Measurements from ENCODE around the gene ADAMTSL1. TPM values are rescaled to one million over a fixed set of nuclear protein-coding genes. Genes with fewer than 3 reads are reported as not detected.

The ADAMTSL1 gene
- total RNA-seq, 1 experiment from 2014 or later: 0.94 TPM

- no peaks in the 10 kb centered on the region for H3K27me3 Mint-ChIP-seq (ENCODE audit: low read depth)
- CTCF ChIA-PET: interaction anchor here (0.7 kb wide), 1 partner anchor 141 kb away, joined by 3 read pairs; no protein-coding TSS in a partner anchor
- no peaks in the 10 kb centered on the region for H3K9me3 Mint-ChIP-seq
- H3K4me1 Mint-ChIP-seq: no peaks in the 10 kb centered on the region
- ATAC-seq (no peak), DNase-seq (ENCODE audit: low spot score) (no peak)
- H3K4me3 Mint-ChIP-seq: no peak overlapping the region
- H3K36me3 Mint-ChIP-seq: no peaks in the 10 kb centered on the region
- H3K27ac Mint-ChIP-seq: no peak overlapping the region
- TF ChIP-seq HMGA2 (CRISPR knock-in tag; IDR thresholded peaks at IDR 0.05) (no peak), ZBTB21 (CRISPR knock-in tag; IDR thresholded peaks at IDR 0.05; ENCODE audit: borderline replicate concordance) (no peak), CBFB (CRISPR knock-in tag; IDR thresholded peaks at IDR 0.05; ENCODE audit: low read depth) (no peak)
- POLR2A ChIA-PET: interaction anchor here (0.7 kb wide), 1 partner anchor 711 kb away, joined by 3 read pairs; no protein-coding TSS in a partner anchor
These were observed 209.4 kb downstream of the ADAMTSL1 start for GRCh38 chr9:18683312-18683711.

- POLR2A ChIA-PET: interaction anchor here (0.7 kb wide), 1 partner anchor 710 kb away, joined by 3 read pairs; no protein-coding TSS in a partner anchor
- no peak for ATAC-seq
- no peak for DNase-seq (ENCODE audit: low spot score)
- Mint-ChIP-seq H3K4me1 (no peaks in the 10 kb centered on the region), H3K27me3 (ENCODE audit: low read depth) (no peaks in the 10 kb centered on the region), H3K9me3 (no peaks in the 10 kb centered on the region), H3K36me3 (no peaks in the 10 kb centered on the region), H3K27ac (no peak overlapping the region), H3K4me3 (no peak overlapping the region)
- TF ChIP-seq ZNF416 (CRISPR knock-in tag; IDR thresholded peaks at IDR 0.05) (no peak), GTF2I (CRISPR knock-in tag; conservative IDR thresholded peaks at IDR 0.05) (no peak), NFE2L1 (CRISPR knock-in tag; IDR thresholded peaks at IDR 0.05) (no peak), CREB1 (CRISPR knock-in tag; IDR thresholded peaks at IDR 0.05) (no peak)
- CTCF ChIA-PET: no interaction called here
These were observed 209.9 kb downstream of the ADAMTSL1 start for GRCh38 chr9:18683851-18684250.

DNA sequence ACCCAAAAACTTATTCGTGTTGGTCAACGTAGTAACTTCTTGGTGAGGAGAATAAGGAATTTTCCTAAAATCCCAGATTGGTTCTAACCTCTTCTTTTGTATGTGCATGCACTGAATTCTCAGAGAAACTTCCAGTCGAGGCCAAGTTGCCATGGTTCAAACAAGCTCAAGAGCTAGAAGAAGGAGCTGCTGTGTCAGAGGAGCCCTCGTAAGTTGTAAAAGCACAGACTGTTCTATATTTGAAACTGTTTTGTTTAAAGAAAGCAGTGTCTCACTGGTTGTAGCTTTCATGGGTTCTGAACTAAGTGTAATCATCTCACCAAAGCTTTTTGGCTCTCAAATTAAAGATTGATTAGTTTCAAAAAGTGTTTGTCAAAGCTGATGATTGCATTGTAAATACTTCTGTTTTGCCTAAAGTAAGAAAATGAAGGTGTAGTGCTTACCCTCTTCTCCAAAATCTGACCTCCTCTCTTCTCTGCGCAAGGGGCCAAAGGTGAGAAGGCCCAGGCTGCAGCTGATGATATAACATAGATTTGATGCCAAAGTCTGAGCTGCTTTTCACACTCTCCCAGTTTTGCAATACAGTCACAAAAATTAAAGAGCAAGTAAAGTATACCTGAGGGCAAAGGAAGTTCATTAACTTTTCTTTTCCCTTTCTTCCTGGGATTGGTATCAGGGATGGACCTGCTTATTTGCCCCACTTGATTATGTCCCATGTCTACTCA is 210.8 kb downstream of the ADAMTSL1 start:
- TF ChIP-seq ZNF416 (CRISPR knock-in tag; IDR thresholded peaks at IDR 0.05) (no peak), FOXP1 (CRISPR knock-in tag; IDR thresholded peaks at IDR 0.05; ENCODE audit: borderline replicate concordance) (no peak), ATF1 (CRISPR knock-in tag; IDR thresholded peaks at IDR 0.05) (no peak), ESRRA (CRISPR knock-in tag; IDR thresholded peaks at IDR 0.05; ENCODE audit: borderline replicate concordance) (no peak), GTF2I (CRISPR knock-in tag; conservative IDR thresholded peaks at IDR 0.05) (no peak), ZNF232 (CRISPR knock-in tag; IDR thresholded peaks at IDR 0.05) (no peak), ZNF121 (CRISPR knock-in tag; IDR thresholded peaks at IDR 0.05) (no peak), TEAD4 (CRISPR knock-in tag; IDR thresholded peaks at IDR 0.05) (no peak), ZNF423 (CRISPR knock-in tag; IDR thresholded peaks at IDR 0.05) (no peak), ERG (CRISPR knock-in tag; IDR thresholded peaks at IDR 0.05) (no peak), ELF4 (CRISPR knock-in tag; IDR thresholded peaks at IDR 0.05; ENCODE audit: low read depth) (no peak), EMX1 (CRISPR knock-in tag; IDR thresholded peaks at IDR 0.05) (no peak)
- TF ChIP-seq, protein P1, sequence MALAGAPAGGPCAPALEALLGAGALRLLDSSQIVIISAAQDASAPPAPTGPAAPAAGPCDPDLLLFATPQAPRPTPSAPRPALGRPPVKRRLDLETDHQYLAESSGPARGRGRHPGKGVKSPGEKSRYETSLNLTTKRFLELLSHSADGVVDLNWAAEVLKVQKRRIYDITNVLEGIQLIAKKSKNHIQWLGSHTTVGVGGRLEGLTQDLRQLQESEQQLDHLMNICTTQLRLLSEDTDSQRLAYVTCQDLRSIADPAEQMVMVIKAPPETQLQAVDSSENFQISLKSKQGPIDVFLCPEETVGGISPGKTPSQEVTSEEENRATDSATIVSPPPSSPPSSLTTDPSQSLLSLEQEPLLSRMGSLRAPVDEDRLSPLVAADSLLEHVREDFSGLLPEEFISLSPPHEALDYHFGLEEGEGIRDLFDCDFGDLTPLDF (CRISPR knock-in tag; IDR thresholded peaks at IDR 0.05): no peak
- TF ChIP-seq, protein P2, sequence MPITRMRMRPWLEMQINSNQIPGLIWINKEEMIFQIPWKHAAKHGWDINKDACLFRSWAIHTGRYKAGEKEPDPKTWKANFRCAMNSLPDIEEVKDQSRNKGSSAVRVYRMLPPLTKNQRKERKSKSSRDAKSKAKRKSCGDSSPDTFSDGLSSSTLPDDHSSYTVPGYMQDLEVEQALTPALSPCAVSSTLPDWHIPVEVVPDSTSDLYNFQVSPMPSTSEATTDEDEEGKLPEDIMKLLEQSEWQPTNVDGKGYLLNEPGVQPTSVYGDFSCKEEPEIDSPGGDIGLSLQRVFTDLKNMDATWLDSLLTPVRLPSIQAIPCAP (CRISPR knock-in tag; IDR thresholded peaks at IDR 0.05): no peak
- CTCF ChIA-PET: no interaction called here
- Mint-ChIP-seq H3K27ac (no peak overlapping the region), H3K4me3 (no peak overlapping the region), H3K27me3 (ENCODE audit: low read depth) (no peaks in the 10 kb centered on the region), H3K9me3 (no peaks in the 10 kb centered on the region), H3K36me3 (no peaks in the 10 kb centered on the region), H3K4me1 (no peaks in the 10 kb centered on the region)
- POLR2A ChIA-PET: no interaction called here
- ATAC-seq (no peak), DNase-seq (ENCODE audit: low spot score) (no peak)
